ENCODE measurements around the gene NET1. TPM values are rescaled to one million over a fixed set of nuclear protein-coding genes. Genes with fewer than 3 reads are reported as not detected.
"Not testable (repeated sequence)": the region's sequence is repeated elsewhere in the genome, so short reads cannot be mapped to it uniquely, and the experiment has no call there.

The NET1 gene
- total RNA-seq, 4 donors from 2014 or later = 90.0 to 311 (median 289) TPM

GRCh38 chr10:5468262-5469106 is 56.1 kb downstream of the NET1 start:
- Histone ChIP-seq H3K9me3 (no peaks in the 10 kb centered on the region), H3K27me3 (no peaks in the 10 kb centered on the region), H3K4me3 (no peak overlapping the region), H3K36me3 (no peaks in the 10 kb centered on the region), H3K27ac (peak overlapping the region; percentile 87 to 90 (median 88)), H3K4me1 (peaks cover 22 to 35% (median 31%) of the 10 kb centered on the region in 4 donors)
- TF ChIP-seq EP300 (IDR thresholded peaks at IDR 0.05; ENCODE audit: low read depth) (no peak), POLR2A (IDR thresholded peaks at IDR 0.05) (no peak), POLR2AphosphoS5 (IDR thresholded peaks at IDR 0.05) (no peak)
- TF ChIP-seq, protein P1, sequence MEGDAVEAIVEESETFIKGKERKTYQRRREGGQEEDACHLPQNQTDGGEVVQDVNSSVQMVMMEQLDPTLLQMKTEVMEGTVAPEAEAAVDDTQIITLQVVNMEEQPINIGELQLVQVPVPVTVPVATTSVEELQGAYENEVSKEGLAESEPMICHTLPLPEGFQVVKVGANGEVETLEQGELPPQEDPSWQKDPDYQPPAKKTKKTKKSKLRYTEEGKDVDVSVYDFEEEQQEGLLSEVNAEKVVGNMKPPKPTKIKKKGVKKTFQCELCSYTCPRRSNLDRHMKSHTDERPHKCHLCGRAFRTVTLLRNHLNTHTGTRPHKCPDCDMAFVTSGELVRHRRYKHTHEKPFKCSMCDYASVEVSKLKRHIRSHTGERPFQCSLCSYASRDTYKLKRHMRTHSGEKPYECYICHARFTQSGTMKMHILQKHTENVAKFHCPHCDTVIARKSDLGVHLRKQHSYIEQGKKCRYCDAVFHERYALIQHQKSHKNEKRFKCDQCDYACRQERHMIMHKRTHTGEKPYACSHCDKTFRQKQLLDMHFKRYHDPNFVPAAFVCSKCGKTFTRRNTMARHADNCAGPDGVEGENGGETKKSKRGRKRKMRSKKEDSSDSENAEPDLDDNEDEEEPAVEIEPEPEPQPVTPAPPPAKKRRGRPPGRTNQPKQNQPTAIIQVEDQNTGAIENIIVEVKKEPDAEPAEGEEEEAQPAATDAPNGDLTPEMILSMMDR (IDR thresholded peaks at IDR 0.05) = no peak
- in situ Hi-C loops (cut with MboI; ENCODE audit: low pct_ligation_motif_present in 1 of 4, low pct_unique_long_range_greater_than_20kb in 1 of 4, low sequenced_read_pairs in 3 of 4) (no loop called here), intact Hi-C loops (cut with DNase I; ENCODE audit: low total_unique reads) (no loop called here)
- WGBS, 2 donors (ENCODE audit: low coverage in 1 of 2) = 90 to 92% methylated on average over 2 to 8 of the region's 8 CpGs
- no peak for DNase-seq

- no peak overlapping the region for H3K27ac ChIP-seq
- no peaks in the 10 kb centered on the region for H3K36me3 ChIP-seq
- WGBS, 2 donors (ENCODE audit: low coverage in 1 of 2) = 86% methylated on average over 15 of the region's 15 CpGs; no CpG with 5 or more reads in 1 of the 2 donors
- H3K4me1 ChIP-seq = peaks cover 22 to 35% (median 31%) of the 10 kb centered on the region in 4 donors
- H3K27me3 ChIP-seq = no peaks in the 10 kb centered on the region
- TF ChIP-seq POLR2A (IDR thresholded peaks at IDR 0.05) = no peak
- TF ChIP-seq EP300 (IDR thresholded peaks at IDR 0.05; ENCODE audit: low read depth) = no peak
- TF ChIP-seq, protein P1 (IDR thresholded peaks at IDR 0.05) = no peak
- H3K9me3 ChIP-seq = no peaks in the 10 kb centered on the region
- intact Hi-C loops (cut with DNase I; ENCODE audit: low total_unique reads) = no loop called here
- H3K4me3 ChIP-seq = no peak overlapping the region
- in situ Hi-C loops (cut with MboI; ENCODE audit: low pct_ligation_motif_present in 1 of 4, low pct_unique_long_range_greater_than_20kb in 1 of 4, low sequenced_read_pairs in 3 of 4) = no loop called here
- no peak for DNase-seq
Measured at GRCh38 chr10:5469353-5470061, 57.1 kb downstream of the NET1 start.

- H3K36me3 ChIP-seq = no peaks in the 10 kb centered on the region
- no peak overlapping the region for H3K4me3 ChIP-seq
- H3K4me1 ChIP-seq = peaks cover 22 to 31% (median 29%) of the 10 kb centered on the region in 4 donors
- WGBS, 2 donors (ENCODE audit: low coverage in 1 of 2) = 95% methylated on average over 13 of the region's 15 CpGs; no CpG with 5 or more reads in 1 of the 2 donors
- H3K27me3 ChIP-seq = no peaks in the 10 kb centered on the region
- intact Hi-C loops (cut with DNase I; ENCODE audit: low total_unique reads) = no loop called here
- H3K27ac ChIP-seq = no peak overlapping the region
- H3K9me3 ChIP-seq = no peaks in the 10 kb centered on the region
- in situ Hi-C loops (cut with MboI; ENCODE audit: low pct_ligation_motif_present in 1 of 4, low pct_unique_long_range_greater_than_20kb in 1 of 4, low sequenced_read_pairs in 3 of 4) = no loop called here
- no peak for DNase-seq
- TF ChIP-seq, protein P1 (IDR thresholded peaks at IDR 0.05) = no peak
- TF ChIP-seq POLR2AphosphoS5 (IDR thresholded peaks at IDR 0.05) (no peak), POLR2A (IDR thresholded peaks at IDR 0.05) (no peak), EP300 (IDR thresholded peaks at IDR 0.05; ENCODE audit: low read depth) (no peak)
Measured at GRCh38 chr10:5470062-5470751, 57.9 kb downstream of the NET1 start.

- H3K4me3 ChIP-seq; intact Hi-C loops (cut with DNase I; ENCODE audit: low total_unique reads); H3K27ac ChIP-seq; H3K27me3 ChIP-seq; H3K36me3 ChIP-seq; DNase-seq; H3K4me1 ChIP-seq; in situ Hi-C loops (cut with MboI; ENCODE audit: low pct_ligation_motif_present in 1 of 4, low pct_unique_long_range_greater_than_20kb in 1 of 4, low sequenced_read_pairs in 3 of 4); H3K9me3 ChIP-seq: not testable (repeated sequence)
- 82 to 84% methylated on average over 3 to 4 of the region's 4 CpGs for WGBS, 2 donors (ENCODE audit: low coverage in 1 of 2)
- TF ChIP-seq POLR2AphosphoS5 (IDR thresholded peaks at IDR 0.05) = peak in 1 of 3 donors; percentile 21
Measured at GRCh38 chr10:5474642-5475041, 62.3 kb downstream of the NET1 start.

DNA sequence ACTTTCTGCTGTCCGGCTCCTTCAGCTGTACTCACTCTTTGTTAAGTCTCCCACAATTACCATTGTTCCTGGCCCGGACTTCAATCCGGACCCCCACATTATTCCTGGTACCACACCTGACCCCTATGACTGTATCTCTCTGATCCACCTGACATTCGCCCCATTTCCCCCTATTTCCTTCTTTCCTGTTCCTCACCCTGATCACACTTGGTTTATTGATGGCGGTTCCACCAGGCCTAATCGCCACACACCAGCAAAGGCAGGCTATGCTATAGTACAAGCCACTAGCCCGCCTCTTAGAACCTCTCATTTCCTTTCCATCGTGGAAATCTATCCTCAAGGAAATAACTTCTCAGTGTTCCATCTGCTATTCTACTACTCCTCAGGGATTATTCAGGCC is 62.7 kb downstream of the NET1 start:
- in situ Hi-C loops (cut with MboI; ENCODE audit: low pct_ligation_motif_present in 1 of 4, low pct_unique_long_range_greater_than_20kb in 1 of 4, low sequenced_read_pairs in 3 of 4); H3K36me3 ChIP-seq; intact Hi-C loops (cut with DNase I; ENCODE audit: low total_unique reads): not testable (repeated sequence)

DNA sequence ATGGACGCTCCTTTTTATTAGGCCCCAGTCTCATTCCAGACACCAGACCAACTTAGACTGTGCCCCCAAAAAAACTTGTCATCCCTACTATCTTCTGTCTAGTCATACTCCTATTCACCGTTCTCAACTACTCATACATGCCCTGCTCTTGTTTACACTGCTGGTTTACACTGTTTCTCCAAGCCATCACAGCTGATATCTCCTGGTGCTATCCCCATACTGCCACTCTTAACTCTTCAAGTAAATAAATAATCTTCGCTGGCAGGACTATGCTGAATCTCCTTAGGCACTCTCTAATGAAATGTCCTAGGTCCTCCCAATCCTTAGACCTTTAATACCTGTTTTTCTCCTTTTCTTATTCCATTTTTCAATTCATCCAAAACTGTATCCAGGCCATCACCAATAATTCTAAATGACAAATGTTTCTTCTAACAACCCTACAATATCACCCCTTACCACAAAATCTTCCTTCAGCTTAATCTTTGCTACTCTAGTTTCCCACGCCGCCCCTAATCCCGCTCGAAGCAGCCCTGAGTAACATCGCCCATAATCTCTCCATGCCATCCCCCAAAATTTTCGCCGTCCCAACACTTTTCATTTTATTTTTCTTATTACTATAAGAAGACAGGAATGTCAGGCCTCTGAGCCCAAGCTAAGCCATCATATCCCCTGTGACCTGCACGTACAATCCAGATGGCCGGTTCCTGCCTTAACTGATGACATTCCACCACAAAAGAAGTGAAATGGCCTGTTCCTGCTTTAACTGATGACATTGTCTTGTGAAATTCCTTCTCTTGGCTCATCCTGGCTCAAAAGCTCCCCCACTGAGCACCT is 63.8 kb downstream of the NET1 start:
- H3K4me3 ChIP-seq; intact Hi-C loops (cut with DNase I; ENCODE audit: low total_unique reads); H3K36me3 ChIP-seq; H3K4me1 ChIP-seq; H3K9me3 ChIP-seq; H3K27ac ChIP-seq; in situ Hi-C loops (cut with MboI; ENCODE audit: low pct_ligation_motif_present in 1 of 4, low pct_unique_long_range_greater_than_20kb in 1 of 4, low sequenced_read_pairs in 3 of 4); DNase-seq; H3K27me3 ChIP-seq: not testable (repeated sequence)
- WGBS, 2 donors (ENCODE audit: low coverage in 1 of 2) = 93 to 95% methylated on average over 12 of the region's 12 CpGs

More for the DNA sequence above, 62.7 kb downstream of the NET1 start:
- H3K27ac ChIP-seq, H3K4me3 ChIP-seq, DNase-seq, H3K27me3 ChIP-seq, H3K4me1 ChIP-seq, H3K9me3 ChIP-seq: not testable (repeated sequence)
- WGBS, 2 donors (ENCODE audit: low coverage in 1 of 2) = 76 to 90% methylated on average over 3 to 7 of the region's 8 CpGs

All from transverse colon (tissue), 4 donors.